IMR-90 (cell line): ENCODE measurements around the gene LTF. TPM values are rescaled to one million over a fixed set of nuclear protein-coding genes. Genes with fewer than 3 reads are reported as not detected.

Source experiments
- ATAC-seq: fragments of 200-7000 bp; cut with Tn5 transposase; 2 replicates; pipeline ENCODE4 v1.9.1; 2020; ENCODE audit warnings: low read depth, mild to moderate bottlenecking, moderate library complexity
- BruUV-seq: library from RNA; stranded (reverse); fragments of 400-500 nt; replicated peaks from 2 replicates; lab custom pipeline; 2021; lab: Mats Ljungman, UMichigan
- CTCF ChIA-PET: fragments of 300-600 bp; formaldehyde crosslinking; extraction: SDS; loops from one replicate; lab custom pipeline; 2021; ENCODE audit warnings: antibody characterized with exemption; lab: Yijun Ruan, JAX
- POLR2A ChIA-PET: fragments of 300-600 bp; sonication (Branson Sonifier 250); formaldehyde crosslinking; loops from one replicate; lab custom pipeline; 2022; ENCODE audit warnings: antibody characterized with exemption; ENCODE audit not compliant: unreplicated experiment; lab: Charles Lee
- DNase-seq: peaks from one replicate; pipeline ENCODE4 v3.0.0; 2013
- H2AFZ ChIP-seq: replicated peaks from 2 replicates; pipeline ENCODE3; 2013; ENCODE audit warnings: low read length, mild to moderate bottlenecking; ENCODE audit not compliant: poor library complexity
- H2AK5ac ChIP-seq: 2 replicates; pipeline ENCODE4 v1.6.1; 2013; ENCODE audit warnings: low read depth, low read length, inconsistent platforms
- H2AK9ac ChIP-seq: replicated peaks from 2 replicates; pipeline ENCODE3; 2013; ENCODE audit warnings: mild to moderate bottlenecking, low read depth, low read length, moderate library complexity; ENCODE audit not compliant: poor library complexity
- H2BK120ac ChIP-seq: 2 replicates; pipeline ENCODE4 v1.6.1; 2013; ENCODE audit warnings: low read depth, low read length, inconsistent platforms
- H2BK15ac ChIP-seq: 3 replicates; pipeline ENCODE4 v1.6.1; 2013; ENCODE audit warnings: low read depth, low read length, inconsistent platforms
- H2BK20ac ChIP-seq: 2 replicates; pipeline ENCODE4 v1.6.1; 2013; ENCODE audit warnings: low read depth, mild to moderate bottlenecking, inconsistent platforms, low read length, moderate library complexity
- H2BK5ac ChIP-seq: 2 replicates; pipeline ENCODE4 v1.6.1; 2013; ENCODE audit warnings: mild to moderate bottlenecking, low read depth, low read length, inconsistent platforms; ENCODE audit not compliant: poor library complexity, severe bottlenecking
- H3K14ac ChIP-seq: replicated peaks from 2 replicates; pipeline ENCODE4 v1.6.1; 2013; ENCODE audit warnings: low read depth, low read length, inconsistent platforms
- H3K18ac ChIP-seq: 2 replicates; pipeline ENCODE4 v1.6.1; 2013; ENCODE audit warnings: low read depth, low read length, control low read depth
- H3K23ac ChIP-seq: 2 replicates; pipeline ENCODE4 v1.6.1; 2013; ENCODE audit warnings: low read depth, low read length, inconsistent platforms
- H3K27ac ChIP-seq: 2 replicates; pipeline ENCODE4 v1.5.1; 2013; ENCODE audit warnings: mild to moderate bottlenecking, control low read depth, low read length; ENCODE audit not compliant: insufficient read depth
- H3K27me3 ChIP-seq: 2 replicates; pipeline ENCODE4 v1.6.1; 2013; ENCODE audit warnings: low read length; ENCODE audit not compliant: control insufficient read depth, insufficient read depth
- H3K36me3 ChIP-seq: 2 replicates; pipeline ENCODE4 v1.6.1; 2013; ENCODE audit warnings: low read length, mixed read lengths; ENCODE audit not compliant: control insufficient read depth, insufficient read depth
- H3K4ac ChIP-seq: 2 replicates; pipeline ENCODE4 v1.6.1; 2013; ENCODE audit warnings: low read depth, low read length, inconsistent platforms
- H3K4me1 ChIP-seq: 2 replicates; pipeline ENCODE4 v1.6.1; 2013; ENCODE audit warnings: low read length, mixed read lengths; ENCODE audit not compliant: control insufficient read depth, insufficient read depth
- H3K4me2 ChIP-seq: 2 replicates; pipeline ENCODE4 v1.6.1; 2013; ENCODE audit warnings: low read depth, mild to moderate bottlenecking, control low read depth, low read length, moderate library complexity
- H3K4me3 ChIP-seq: 2 replicates; pipeline ENCODE4 v1.5.1; 2013; ENCODE audit warnings: low read depth, mild to moderate bottlenecking, control low read depth, low read length, moderate library complexity; ENCODE audit not compliant: insufficient read depth
- H3K56ac ChIP-seq: 2 replicates; pipeline ENCODE4 v1.6.1; 2013; ENCODE audit warnings: low read length, inconsistent platforms; ENCODE audit not compliant: insufficient read depth; ENCODE audit errors: extremely low read depth
- H3K79me1 ChIP-seq, 2 experiments: 2 replicates each; pipeline ENCODE4 v1.6.1; 2013; ENCODE audit warnings: low read length in 2 of 2, inconsistent platforms in 1 of 2, low read depth in 1 of 2
- H3K9ac ChIP-seq: 2 replicates; pipeline ENCODE4 v1.6.1; 2013; ENCODE audit warnings: low read depth, low read length, control low read depth
- H3K9me1 ChIP-seq: 2 replicates; pipeline ENCODE4 v1.6.1; 2013; ENCODE audit warnings: low read length, inconsistent platforms; ENCODE audit not compliant: insufficient read depth
- H3K9me3 ChIP-seq: 2 replicates; pipeline ENCODE4 v1.6.1; 2013; ENCODE audit warnings: low read length; ENCODE audit not compliant: control insufficient read depth, insufficient read depth
- H4K20me1 ChIP-seq: 2 replicates; pipeline ENCODE4 v1.6.1; 2013; ENCODE audit warnings: low read length, inconsistent platforms; ENCODE audit not compliant: insufficient read depth
- H4K5ac ChIP-seq: 2 replicates; pipeline ENCODE4 v1.6.1; 2013; ENCODE audit warnings: mild to moderate bottlenecking, low read depth, low read length, control low read depth
- H4K8ac ChIP-seq, 2 experiments: 2 replicates each; pipeline ENCODE4 v1.6.1; 2013; ENCODE audit warnings: low read depth in 2 of 2, low read length in 2 of 2, control low read depth in 1 of 2, inconsistent platforms in 1 of 2
- H4K91ac ChIP-seq: 2 replicates; pipeline ENCODE4 v1.6.1; 2013; ENCODE audit warnings: low read depth, low read length, inconsistent platforms; ENCODE audit not compliant: insufficient read depth
- BHLHE40 ChIP-seq: fragments of 150-350 bp; IDR thresholded peaks from 2 replicates; pipeline ENCODE4 v1.6.1; 2016; ENCODE audit warnings: mild to moderate bottlenecking, low read depth, low read length
- CEBPB ChIP-seq: IDR thresholded peaks from 2 replicates; pipeline ENCODE4 v1.6.1; 2012; ENCODE audit warnings: low read depth, low read length, improper control_type of control experiment
- CHD1 ChIP-seq: IDR thresholded peaks from 2 replicates; pipeline ENCODE4 v1.6.1; 2012; ENCODE audit warnings: low read depth, low read length, improper control_type of control experiment
- CTCF ChIP-seq: conservative IDR thresholded peaks from 2 replicates; pipeline ENCODE4 v1.5.1; 2012; ENCODE audit warnings: mild to moderate bottlenecking, low read depth, low read length, improper control_type of control experiment
- ELK1 ChIP-seq: fragments of 150-350 bp; IDR thresholded peaks from 2 replicates; pipeline ENCODE4 v1.6.1; 2016; ENCODE audit warnings: low read depth, mild to moderate bottlenecking, low read length, moderate library complexity, borderline replicate concordance
- FOS ChIP-seq: fragments of 150-350 bp; IDR thresholded peaks from 2 replicates; pipeline ENCODE4 v1.6.1; 2016; ENCODE audit warnings: low read depth, low read length
- MAFK ChIP-seq: IDR thresholded peaks from 2 replicates; pipeline ENCODE4 v1.6.1; 2012; ENCODE audit warnings: low read depth, low read length, improper control_type of control experiment
- MAZ ChIP-seq: IDR thresholded peaks from 2 replicates; pipeline ENCODE4 v1.6.1; 2012; ENCODE audit warnings: low read depth, mild to moderate bottlenecking, low read length, improper control_type of control experiment, moderate library complexity, borderline replicate concordance
- MXI1 ChIP-seq: IDR thresholded peaks from 2 replicates; pipeline ENCODE4 v1.6.1; 2012; ENCODE audit warnings: low read depth, mild to moderate bottlenecking, low read length, moderate library complexity, borderline replicate concordance
- NFE2L2 ChIP-seq: fragments of 150-350 bp; IDR thresholded peaks from 2 replicates; pipeline ENCODE4 v1.6.1; 2016; ENCODE audit warnings: low read depth, mild to moderate bottlenecking, low read length
- POLR2A ChIP-seq: IDR thresholded peaks from 2 replicates; pipeline ENCODE4 v1.6.1; 2012; ENCODE audit warnings: mild to moderate bottlenecking, low read depth, low read length
- RAD21 ChIP-seq: IDR thresholded peaks from 2 replicates; pipeline ENCODE4 v1.6.1; 2012; ENCODE audit warnings: low read length, improper control_type of control experiment
- RCOR1 ChIP-seq: IDR thresholded peaks from 2 replicates; pipeline ENCODE4 v1.6.1; 2012; ENCODE audit warnings: mild to moderate bottlenecking, low read length, improper control_type of control experiment; ENCODE audit not compliant: insufficient replicate concordance
- SMC3 ChIP-seq: fragments of 150-350 bp; IDR thresholded peaks from 2 replicates; pipeline ENCODE4 v1.6.1; 2016; ENCODE audit warnings: low read depth, mild to moderate bottlenecking, antibody characterized with exemption, low read length, moderate library complexity
- USF2 ChIP-seq: fragments of 150-350 bp; IDR thresholded peaks from 2 replicates; pipeline ENCODE4 v1.6.1; 2017; ENCODE audit warnings: mild to moderate bottlenecking, antibody characterized with exemption, low read length, low read depth
- WGBS, 2 experiments: methylation state at CpG; one replicate each; pipeline versions ENCODE4 v1.1.5 to v1.1.7; 2013; ENCODE audit warnings: missing lambda C conversion rate in 2 of 2; ENCODE audit not compliant: insufficient read length in 1 of 2; ENCODE audit errors: extremely low coverage in 2 of 2; 5-methylcytosine and 5-hydroxymethylcytosine counted together
- dilution Hi-C: fragments of 300-500 bp; cut with HindIII; formaldehyde crosslinking; loops from one replicate; pipeline ENCODE4 v1.14.3; 2018; ENCODE audit warnings: low sequenced_read_pairs; ENCODE audit not compliant: unreplicated experiment
- in situ Hi-C: fragments of 300-500 bp; cut with MboI; formaldehyde crosslinking; loops from 3 replicates; pipeline ENCODE4 v1.14.3; 2019; ENCODE audit warnings: low sequenced_read_pairs, inconsistent platforms, mixed read lengths
- intact Hi-C: fragments of 100-400 bp; cut with micrococcal nuclease; formaldehyde crosslinking; loops from 2 replicates; pipeline ENCODE4 v1.10.0; 2022
- polyA plus RNA-seq, 3 experiments: library from polyadenylated mRNA; depleted of rRNA; stranded (reverse); fragments of >200 nt; gene quantifications; 2 replicates each; pipeline ENCODE4 v1.2.3, GENCODE V29; 2012; ENCODE audit warnings: low replicate concordance in 1 of 3
- total RNA-seq: library from RNA; depleted of rRNA; stranded (reverse); fragments of >200 nt; gene quantifications from 2 replicates; pipeline ENCODE4 v1.2.3, GENCODE V29; 2012

Gene LTF
- total and polyA plus RNA-seq, 2 of the 4 experiments (the other 2 are of a cell fraction), result not detected

- no peak overlapping the region for H3K4me2 ChIP-seq
- H2AK9ac ChIP-seq, result no peak overlapping the region
- no peak overlapping the region for H3K27ac ChIP-seq
- H3K18ac ChIP-seq, result no peak overlapping the region
- in situ Hi-C loops, result no loop called here
- BruUV-seq, result no TSS peak
- H2BK20ac ChIP-seq, result no peak overlapping the region
- H4K5ac ChIP-seq, result no peak overlapping the region
- intact Hi-C loops, result no loop called here
- ChIA-PET CTCF (interaction anchor here (0.7 to 0.9 kb wide), 2 partner anchors 14 to 168 kb away, joined by 4 to 5 read pairs; no protein-coding TSS in a partner anchor), POLR2A (no interaction called here)
- no peak overlapping the region for H3K23ac ChIP-seq
- DNase-seq, result no peak
- H2BK5ac ChIP-seq, result no peak overlapping the region
- H2AFZ ChIP-seq, result peak overlapping the region; percentile 37
- WGBS, 2 experiments, result no CpG with 5 or more reads among the region's 2 CpGs
- no peak overlapping the region for H2BK120ac ChIP-seq
- no peaks in the 10 kb centered on the region for H3K36me3 ChIP-seq
- no peak overlapping the region for H3K14ac ChIP-seq
- H3K27me3 ChIP-seq, result peaks cover 64% of the 10 kb centered on the region
- no peaks in the 10 kb centered on the region for H3K79me1 ChIP-seq
- no peak overlapping the region for H4K8ac ChIP-seq
- no peak overlapping the region for H2BK15ac ChIP-seq
- H3K56ac ChIP-seq, result no peak overlapping the region
- peaks cover 3% of the 10 kb centered on the region for H3K4me1 ChIP-seq
- no peaks in the 10 kb centered on the region; the same call in 1 of the 2 replicates for H4K20me1 ChIP-seq
- H4K91ac ChIP-seq, result no peak overlapping the region
- H3K4ac ChIP-seq, result no peak overlapping the region
- H3K4me3 ChIP-seq, result no peak overlapping the region
- dilution Hi-C loops, result no loop called here
- no peak for TF ChIP-seq ELK1
- TF ChIP-seq BHLHE40, result no peak
- no peak for TF ChIP-seq RAD21
- no peak for TF ChIP-seq CEBPB
- no peak for TF ChIP-seq FOS
- no peak for TF ChIP-seq RCOR1
- no peak for TF ChIP-seq MXI1
- no peak for TF ChIP-seq SMC3
- TF ChIP-seq POLR2A, result no peak
- TF ChIP-seq CTCF, result no peak
- TF ChIP-seq MAZ, result no peak
- TF ChIP-seq USF2, result no peak
- no peak for TF ChIP-seq NFE2L2
- TF ChIP-seq MAFK, result no peak
- no peak for TF ChIP-seq CHD1
- 0 out of 2 replicates have a peak, but pooled peaks cover 2% of the 10 kb centered on the region for H3K9me3 ChIP-seq
- no peaks in the 10 kb centered on the region; the same call in 1 of the 2 replicates for H3K9me1 ChIP-seq
- no peak for ATAC-seq
- H3K9ac ChIP-seq, result no peak overlapping the region
- no peak overlapping the region for H2AK5ac ChIP-seq
Measured at GRCh38 chr3:46465196-46465520, 453 bp upstream of the LTF start.
